Bone marrow (tissue), 2 donors: ENCODE results near the gene TPRG1.

Source experiments
- DNase-seq, 2 donors: peaks; one replicate each; lab custom pipeline; 2025; lab: John Stamatoyannopoulos, UW

TPRG1 gene

GRCh38 chr3:189171707-189172106, at the start of gene TPRG1:
Gene TPRG1, plus strand, starts transcription at chr3:189171971. Its CDS starts 35,414 bp downstream, at chr3:189207385.
- no peak for DNase-seq

DNA sequence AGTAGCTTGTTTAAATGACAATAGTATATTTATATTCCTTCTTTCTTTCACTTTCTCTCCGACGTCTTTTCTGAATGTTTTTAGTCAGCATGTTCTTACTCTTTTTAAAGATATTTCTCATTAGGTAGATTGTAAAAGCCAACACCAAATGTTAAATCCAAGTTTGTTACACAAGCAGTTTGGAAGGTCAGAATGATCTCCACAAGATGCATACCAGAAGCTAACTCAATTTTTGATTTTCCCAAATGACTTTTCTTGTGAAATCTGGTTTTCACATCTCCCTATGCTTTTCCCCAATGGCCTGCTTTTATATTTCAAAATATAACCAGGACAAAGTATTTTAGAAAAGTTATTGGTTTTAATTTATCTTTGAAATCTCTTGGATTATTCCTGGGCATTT, 49.7 kb upstream of the TPRG1 start:
- no peak for DNase-seq

DNA sequence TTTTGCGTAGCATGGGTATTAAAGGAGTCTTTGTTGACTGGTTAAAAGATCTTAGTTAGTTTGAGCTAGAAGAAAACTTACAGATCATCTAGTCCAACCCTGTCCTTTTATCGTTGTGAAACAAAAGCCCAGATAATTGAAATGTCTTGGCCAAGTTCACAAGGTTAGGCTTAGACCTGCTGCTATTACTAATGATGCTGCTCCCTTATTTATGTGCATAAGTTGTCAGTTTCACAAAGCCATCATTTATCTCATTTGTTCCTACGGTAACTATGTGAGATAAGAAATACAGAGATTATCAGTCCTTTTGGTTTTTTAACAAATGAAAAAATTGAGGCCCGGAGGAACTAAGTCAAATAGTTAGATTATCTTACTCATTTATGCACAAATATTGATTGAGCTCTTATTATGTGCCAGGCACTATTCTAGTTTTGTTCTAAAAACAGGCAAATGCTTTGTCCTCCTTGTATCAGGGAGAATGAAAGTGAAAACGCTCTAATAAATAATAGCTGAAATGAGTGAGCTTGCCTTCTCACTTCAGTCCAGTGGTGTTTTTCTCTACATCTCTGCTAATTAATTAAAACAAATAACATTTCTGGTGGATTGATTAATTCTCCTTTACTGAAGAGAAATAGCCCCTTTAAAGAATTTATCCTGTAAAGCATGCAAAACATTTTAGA, 49.1 kb upstream of the TPRG1 start:
- DNase-seq = no peak

DNA sequence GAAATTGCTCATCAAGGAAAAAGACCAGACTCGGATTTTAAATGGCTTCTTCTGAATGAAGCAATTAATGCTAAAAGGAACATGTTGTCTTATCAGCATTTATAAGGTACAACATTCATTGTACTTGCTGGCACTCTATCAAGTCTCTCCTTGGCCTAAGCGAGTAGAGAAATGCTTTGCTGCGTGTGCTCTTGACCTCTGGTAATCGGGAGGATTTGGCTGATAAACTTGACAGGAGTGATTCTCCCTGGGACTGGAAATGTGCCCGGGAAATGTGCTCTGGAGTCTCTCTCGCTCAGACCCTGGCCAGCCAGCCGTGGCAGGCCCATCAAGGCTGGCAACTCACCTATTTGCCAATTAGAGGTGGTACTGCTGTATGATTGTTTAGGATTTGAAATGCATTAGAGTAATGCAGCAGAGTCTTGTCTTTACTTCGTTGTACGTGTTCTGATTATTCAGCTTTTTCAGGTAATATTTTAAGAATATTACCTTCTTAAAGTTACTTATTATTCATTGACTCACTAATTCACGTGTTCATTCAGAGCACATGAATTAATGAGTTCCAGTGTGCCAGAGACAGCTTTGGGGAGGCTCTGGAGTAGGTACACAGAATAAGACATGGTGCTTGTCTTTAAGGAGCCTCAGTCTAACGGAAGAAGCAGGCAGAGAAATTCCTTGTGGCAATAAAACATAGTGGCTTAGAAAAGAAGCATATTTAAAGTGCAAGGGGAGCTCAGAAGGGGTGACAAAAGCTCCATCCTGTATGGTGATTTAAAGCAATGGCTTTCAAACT, 48.0 kb upstream of the TPRG1 start:
- DNase-seq = no peak

- peak in 1 of 2 donors; percentile 27 for DNase-seq
These were observed 39.5 kb upstream of the TPRG1 start for GRCh38 chr3:189132231-189132671.

GRCh38 chr3:189132839-189133238, 38.9 kb upstream of the TPRG1 start:
- no peak for DNase-seq

- DNase-seq = no peak
These were observed 38.0 kb upstream of the TPRG1 start for GRCh38 chr3:189133768-189134167.

GRCh38 chr3:189137416-189137815, 34.4 kb upstream of the TPRG1 start:
- no peak for DNase-seq

DNA sequence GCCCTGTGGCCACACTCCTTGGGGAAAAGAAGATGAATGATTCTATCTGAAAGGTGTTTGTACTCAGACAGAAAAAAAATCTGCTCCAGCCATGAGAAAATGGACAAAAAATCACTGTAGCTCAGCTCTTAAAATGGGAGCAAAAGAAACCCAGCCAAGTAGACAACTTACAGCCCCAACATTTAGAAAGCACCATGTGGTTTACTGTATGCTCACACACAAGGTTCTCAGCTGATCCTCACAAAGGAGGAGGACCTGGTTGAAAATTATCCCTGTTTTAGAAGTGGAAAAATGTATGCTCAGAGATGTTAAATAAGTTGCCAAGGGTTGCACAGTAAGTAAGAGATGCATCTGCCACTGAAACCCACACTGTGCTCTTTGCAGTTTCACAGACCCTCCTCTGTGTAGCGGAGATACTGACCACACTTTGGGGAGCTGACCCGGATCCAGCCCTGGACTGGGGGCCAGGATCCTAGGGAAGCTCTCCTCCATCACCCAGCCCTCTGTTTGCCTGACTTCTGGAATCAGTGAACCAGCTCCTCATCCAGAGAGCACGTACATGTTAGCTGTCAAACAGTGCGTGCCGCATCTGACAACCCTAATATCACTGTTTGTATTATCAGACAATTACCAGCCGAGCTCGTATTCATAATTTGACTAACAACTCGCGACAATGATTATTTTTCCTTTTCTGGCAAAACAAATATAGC, 32.7 kb upstream of the TPRG1 start:
- no peak for DNase-seq

- DNase-seq = no peak
These were observed 32.2 kb upstream of the TPRG1 start for GRCh38 chr3:189139611-189139940.

GRCh38 chr3:189142527-189142926, 29.2 kb upstream of the TPRG1 start:
- no peak for DNase-seq

- no peak for DNase-seq
These were observed 28.4 kb upstream of the TPRG1 start for GRCh38 chr3:189143321-189143720.

DNA sequence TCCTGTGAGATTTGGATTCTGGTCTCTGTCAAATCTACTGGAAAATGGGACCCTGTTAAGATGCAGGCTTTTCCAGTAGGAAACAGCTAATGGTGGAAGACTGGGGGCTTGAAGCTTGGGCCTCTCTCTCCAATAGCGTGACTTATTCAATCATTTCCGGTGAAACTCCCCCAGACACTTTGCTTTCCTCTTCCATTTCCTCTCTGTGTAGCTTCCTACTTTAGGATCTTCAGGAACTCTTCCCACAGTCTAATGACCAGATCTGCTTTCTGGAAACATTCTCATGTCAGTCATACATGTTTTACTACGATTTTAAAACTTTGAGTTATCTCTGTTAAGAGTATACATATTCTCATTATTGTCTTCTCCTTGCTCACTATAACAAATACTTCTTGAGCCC, 28.0 kb upstream of the TPRG1 start:
- DNase-seq = no peak

DNA sequence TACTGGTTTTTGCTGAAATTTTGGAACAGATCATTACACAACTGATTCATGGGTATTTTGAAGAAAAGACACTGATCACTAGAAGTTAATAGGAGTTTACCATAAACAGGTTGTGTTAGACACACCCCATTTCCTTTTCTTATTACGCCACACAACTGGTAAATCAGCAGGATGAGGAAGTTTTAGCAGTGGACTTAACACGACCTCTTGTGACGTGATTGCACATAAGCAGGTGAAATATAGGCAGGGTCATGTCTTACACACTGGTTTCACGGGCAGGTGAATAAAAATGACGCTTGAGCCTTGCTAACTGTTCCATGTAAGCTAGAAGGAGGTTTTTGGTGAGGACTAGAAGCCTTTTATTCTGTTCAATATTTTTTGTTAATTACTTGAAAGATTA, 27.1 kb upstream of the TPRG1 start:
- no peak for DNase-seq

DNA sequence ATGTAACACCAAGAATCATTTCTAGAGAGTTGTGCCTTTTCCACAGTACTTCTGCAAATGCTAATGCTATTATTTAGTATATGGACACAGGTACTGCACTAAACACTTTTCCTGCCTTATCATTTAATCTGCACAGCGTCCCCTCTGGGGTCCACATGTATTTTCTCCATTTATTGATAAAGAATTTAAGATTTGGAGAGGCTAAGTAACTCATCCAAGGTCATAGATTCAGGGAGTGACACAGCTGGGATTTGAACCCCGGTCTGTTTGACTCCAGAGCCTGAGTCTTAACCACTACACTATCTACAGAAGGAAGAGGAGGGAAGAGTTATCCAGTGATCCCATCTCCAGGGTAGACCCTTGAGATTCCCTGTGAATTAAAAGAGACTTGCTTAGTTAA, 24.9 kb upstream of the TPRG1 start:
- no peak for DNase-seq

DNA sequence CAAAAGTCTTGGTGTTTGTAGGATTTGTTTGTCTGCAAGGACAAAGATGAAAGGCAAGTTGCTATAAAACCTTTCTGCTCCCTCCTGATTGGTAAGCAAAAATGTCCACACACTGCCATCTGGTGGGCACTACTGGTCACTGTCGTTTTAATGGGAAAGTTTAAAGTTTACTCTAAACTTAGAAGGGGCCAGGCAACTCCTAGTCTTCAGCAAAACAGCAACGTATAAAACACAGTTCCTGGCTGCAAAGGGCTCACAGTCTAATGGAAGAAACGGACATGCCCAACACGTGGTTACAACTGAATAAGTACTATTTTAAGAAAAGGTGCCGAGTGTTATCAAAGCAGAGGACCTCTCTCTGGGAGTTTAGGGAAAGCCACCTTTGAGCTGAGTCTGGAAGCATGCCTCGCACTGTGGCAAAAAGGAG, 23.7 kb upstream of the TPRG1 start:
- DNase-seq = peak; percentile 17 to 30

- no peak for DNase-seq
These were observed 22.6 kb upstream of the TPRG1 start for GRCh38 chr3:189149203-189149602.

DNA sequence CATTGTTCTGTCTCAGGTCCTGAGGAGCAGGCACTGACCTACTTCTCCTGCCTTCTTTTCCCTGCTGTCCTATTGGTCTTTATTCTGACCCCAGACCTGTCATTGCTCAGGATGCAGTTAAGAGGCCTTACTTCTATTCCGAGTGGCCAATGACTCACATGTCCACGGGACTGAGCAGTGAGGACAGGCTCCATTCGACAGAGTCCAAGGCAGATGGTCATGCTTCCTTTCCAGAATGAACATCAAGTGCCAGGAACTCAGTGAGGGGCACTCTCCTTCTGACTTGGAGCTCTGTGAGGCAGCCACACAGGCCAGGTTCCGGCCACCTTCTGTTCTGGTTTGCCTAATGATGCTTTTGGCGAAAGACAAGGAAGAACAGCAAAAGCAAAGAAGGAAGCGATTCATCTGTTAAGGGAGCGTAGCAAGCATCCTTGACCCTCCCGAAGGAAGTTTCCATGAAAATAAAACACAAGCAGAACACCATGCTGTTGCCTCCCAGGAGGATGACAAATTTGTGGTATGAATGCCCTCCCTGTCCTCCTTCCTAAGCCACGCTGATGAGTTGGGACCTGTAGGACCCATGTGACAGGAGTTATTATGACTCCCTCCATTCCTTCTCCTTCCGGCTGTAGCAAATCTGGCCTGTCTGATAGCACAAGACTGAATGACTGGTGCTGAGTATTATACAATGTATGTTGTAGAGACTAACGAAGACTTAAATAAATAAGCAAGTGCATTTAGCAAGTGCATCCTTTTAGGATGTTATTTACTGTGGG, 14.4 kb upstream of the TPRG1 start:
- DNase-seq = no peak

DNA sequence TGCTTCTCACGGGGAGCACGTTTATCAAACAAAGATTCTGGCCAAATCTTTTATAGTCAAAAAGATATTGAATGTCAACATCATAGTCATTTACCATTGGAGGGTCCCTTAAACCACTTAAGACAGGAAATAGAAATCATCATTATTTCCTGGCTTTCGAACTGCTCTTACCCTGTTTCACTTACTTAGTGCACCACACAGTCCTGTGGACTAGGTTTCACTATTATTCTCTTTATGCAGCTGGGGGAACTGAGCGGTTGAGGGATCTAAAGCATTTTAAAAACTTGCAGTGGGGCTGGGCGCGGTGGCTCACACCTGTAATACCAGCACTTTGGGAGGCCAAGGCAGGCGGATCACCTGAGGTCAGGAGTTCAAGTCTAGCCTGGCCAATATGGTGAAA, 13.7 kb upstream of the TPRG1 start:
- DNase-seq = no peak

GRCh38 chr3:189160519-189161309, 11.1 kb upstream of the TPRG1 start:
- no peak for DNase-seq

DNA sequence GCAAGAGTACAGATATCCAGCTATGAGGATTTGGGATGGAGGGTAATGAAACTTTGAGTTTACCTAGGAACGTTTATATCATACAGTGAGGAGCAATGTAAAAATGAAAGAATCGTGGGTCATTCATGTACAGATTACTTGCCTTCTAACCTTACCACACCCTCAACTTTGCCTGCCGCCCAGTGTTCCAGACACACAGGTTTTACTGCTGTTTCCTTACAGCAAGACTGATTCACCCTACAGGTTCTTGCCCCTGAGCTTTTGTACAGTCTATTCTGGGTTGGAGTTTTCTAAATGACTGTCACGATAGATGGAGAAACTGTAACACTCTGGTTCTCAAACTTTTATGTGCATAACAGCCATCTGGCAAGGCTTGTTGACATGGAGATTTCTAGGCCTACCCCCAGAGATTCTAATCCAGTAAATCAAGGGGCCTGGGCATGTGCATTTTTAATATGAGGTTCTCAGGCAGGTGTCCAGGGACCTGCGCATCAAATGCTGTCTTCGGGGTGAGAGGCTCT, 6.6 kb upstream of the TPRG1 start:
- no peak for DNase-seq
